Subcutaneous abdominal adipose tissue (tissue), 5 donors: Measurements from ENCODE around the gene FRMD8.
"Not testable (repeated sequence)": the region's sequence is repeated elsewhere in the genome, so short reads cannot be mapped to it uniquely, and the experiment has no call there.

Source experiments
- H3K27ac ChIP-seq: one replicate; pipeline ENCODE4 v1.7.0; 2013; ENCODE audit warnings: low read depth, mild to moderate bottlenecking, inconsistent platforms, low read length, moderate library complexity
- H3K27me3 ChIP-seq, 5 donors: one replicate each; pipeline ENCODE4 v1.7.0; 2013; ENCODE audit warnings: low read length in 5 of 5, inconsistent platforms in 1 of 5; ENCODE audit not compliant: control insufficient read depth in 5 of 5, insufficient read depth in 4 of 5
- H3K36me3 ChIP-seq, 5 donors: one replicate each; pipeline ENCODE4 v1.7.0; 2013; ENCODE audit warnings: low read length in 5 of 5; ENCODE audit not compliant: control insufficient read depth in 5 of 5, insufficient read depth in 5 of 5
- H3K4me1 ChIP-seq, 5 donors: one replicate each; pipeline ENCODE4 v1.7.0; 2013; ENCODE audit warnings: low read length in 5 of 5, mild to moderate bottlenecking in 3 of 5, moderate library complexity in 1 of 5; ENCODE audit not compliant: control insufficient read depth in 5 of 5, insufficient read depth in 5 of 5
- H3K4me3 ChIP-seq, 5 donors: one replicate each; pipeline ENCODE4 v1.7.0; 2013; ENCODE audit warnings: low read length in 5 of 5, low read depth in 1 of 5
- H3K9ac ChIP-seq, 5 donors: one replicate each; pipeline ENCODE4 v1.7.0; 2013; ENCODE audit warnings: low read length in 5 of 5, mild to moderate bottlenecking in 4 of 5, moderate library complexity in 3 of 5
- H3K9me3 ChIP-seq, 5 donors: one replicate each; pipeline ENCODE4 v1.7.0; 2013; ENCODE audit warnings: low read length in 5 of 5; ENCODE audit not compliant: control insufficient read depth in 5 of 5
- donor health status: healthy.
- donor health status: healthy.
- donor health status: healthy.
- donor health status: healthy.
- donor health status: healthy.

The FRMD8 gene

GRCh38 chr11:65411681-65412070 lies 25.2 kb downstream of the FRMD8 start:
- H3K36me3 ChIP-seq, result peaks cover 0 to 55% (median 44%) of the 10 kb centered on the region in 5 donors
- H3K4me3 ChIP-seq, result no peak overlapping the region
- no peaks in the 10 kb centered on the region for H3K27me3 ChIP-seq
- H3K9ac ChIP-seq, result no peak overlapping the region
- peaks cover 1 to 25% (median 17%) of the 10 kb centered on the region in 5 donors for H3K4me1 ChIP-seq
- H3K9me3 ChIP-seq, result no peaks in the 10 kb centered on the region
- H3K27ac ChIP-seq, result no peak overlapping the region

- Histone ChIP-seq H3K4me3 (no peak overlapping the region), H3K4me1 (peaks cover 7 to 33% (median 25%) of the 10 kb centered on the region in 5 donors), H3K9ac (peak overlapping the region in 1 of 5 donors; percentile 11), H3K36me3 (peaks cover 0 to 51% (median 44%) of the 10 kb centered on the region in 5 donors), H3K27ac (no peak overlapping the region), H3K27me3 (no peaks in the 10 kb centered on the region), H3K9me3 (no peaks in the 10 kb centered on the region)
Measured at GRCh38 chr11:65412271-65413076, 26.0 kb downstream of the FRMD8 start.

DNA sequence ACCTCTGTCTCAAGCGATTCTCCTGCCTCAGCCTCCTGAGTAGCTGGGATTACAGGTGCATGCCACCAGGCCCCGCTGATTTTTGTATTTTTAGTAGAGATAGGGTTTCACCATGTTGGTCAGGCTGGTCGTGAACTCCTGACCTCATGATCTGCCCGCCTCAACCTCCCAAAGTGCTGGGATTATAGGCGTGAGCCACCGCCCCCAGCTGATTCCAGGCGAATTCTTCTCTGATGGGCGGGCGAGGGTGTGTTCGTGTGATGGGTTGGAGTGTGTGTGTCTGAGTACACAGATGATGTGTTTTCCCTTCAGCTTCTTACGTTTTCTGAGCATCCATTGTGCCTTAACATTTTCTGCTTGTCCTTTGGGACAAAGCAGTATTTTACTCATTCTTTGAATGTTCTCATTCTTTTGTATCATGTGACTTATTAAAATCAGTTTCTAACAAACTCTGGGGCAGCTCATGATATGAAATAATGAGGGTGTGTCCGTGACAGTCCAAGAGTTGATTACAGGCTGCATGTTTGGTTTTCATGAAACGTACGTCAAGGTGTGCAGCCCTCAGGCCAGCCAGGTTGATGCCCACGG lies 26.7 kb downstream of the FRMD8 start:
- H3K9ac ChIP-seq, H3K27ac ChIP-seq, H3K4me3 ChIP-seq, H3K9me3 ChIP-seq, H3K27me3 ChIP-seq: not testable (repeated sequence)
- Histone ChIP-seq H3K4me1 (peaks cover 11 to 40% (median 32%) of the 10 kb centered on the region in 5 donors), H3K36me3 (peaks cover 0 to 49% (median 44%) of the 10 kb centered on the region in 5 donors)

DNA sequence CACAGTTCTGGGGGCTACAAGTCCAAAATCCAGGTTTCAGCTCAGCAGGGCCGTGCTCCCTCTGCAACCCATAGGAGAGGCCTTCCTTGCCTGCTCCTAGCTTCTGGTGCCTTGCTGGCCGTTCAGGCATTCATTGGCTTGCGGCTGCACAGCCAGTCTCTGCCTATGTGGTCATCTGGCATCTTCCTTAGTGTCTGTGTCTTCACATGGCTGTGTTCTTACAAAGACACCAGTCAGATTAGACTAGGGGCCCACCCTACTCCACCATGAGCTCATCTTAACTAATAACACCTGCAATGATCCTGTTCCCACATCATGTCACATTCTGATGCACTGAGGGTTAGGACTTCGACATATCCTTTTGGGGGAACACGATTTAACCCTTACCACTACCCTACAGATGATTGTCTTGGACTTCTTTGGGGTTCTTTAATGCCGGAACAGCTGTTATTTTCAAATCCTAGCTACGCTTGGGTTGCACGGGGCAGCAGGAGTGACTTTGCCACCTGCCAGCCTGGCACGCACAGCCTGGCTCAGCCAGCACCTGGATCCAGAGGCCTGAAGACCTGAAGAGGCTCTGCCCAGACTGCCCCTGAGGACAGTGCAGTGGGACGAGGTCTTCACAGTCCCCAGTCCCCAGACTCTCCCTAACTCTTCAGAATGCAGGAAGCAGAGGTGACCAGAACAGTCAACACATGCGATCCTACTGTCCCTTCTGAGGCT lies 28.5 kb downstream of the FRMD8 start:
- H3K4me1 ChIP-seq, result peaks cover 17 to 58% (median 47%) of the 10 kb centered on the region in 5 donors
- no peaks in the 10 kb centered on the region for H3K27me3 ChIP-seq
- H3K9me3 ChIP-seq, result no peaks in the 10 kb centered on the region
- peaks cover 0 to 32% (median 26%) of the 10 kb centered on the region in 5 donors for H3K36me3 ChIP-seq
- H3K4me3 ChIP-seq, result no peak overlapping the region
- no peak overlapping the region for H3K27ac ChIP-seq
- H3K9ac ChIP-seq, result no peak overlapping the region

DNA sequence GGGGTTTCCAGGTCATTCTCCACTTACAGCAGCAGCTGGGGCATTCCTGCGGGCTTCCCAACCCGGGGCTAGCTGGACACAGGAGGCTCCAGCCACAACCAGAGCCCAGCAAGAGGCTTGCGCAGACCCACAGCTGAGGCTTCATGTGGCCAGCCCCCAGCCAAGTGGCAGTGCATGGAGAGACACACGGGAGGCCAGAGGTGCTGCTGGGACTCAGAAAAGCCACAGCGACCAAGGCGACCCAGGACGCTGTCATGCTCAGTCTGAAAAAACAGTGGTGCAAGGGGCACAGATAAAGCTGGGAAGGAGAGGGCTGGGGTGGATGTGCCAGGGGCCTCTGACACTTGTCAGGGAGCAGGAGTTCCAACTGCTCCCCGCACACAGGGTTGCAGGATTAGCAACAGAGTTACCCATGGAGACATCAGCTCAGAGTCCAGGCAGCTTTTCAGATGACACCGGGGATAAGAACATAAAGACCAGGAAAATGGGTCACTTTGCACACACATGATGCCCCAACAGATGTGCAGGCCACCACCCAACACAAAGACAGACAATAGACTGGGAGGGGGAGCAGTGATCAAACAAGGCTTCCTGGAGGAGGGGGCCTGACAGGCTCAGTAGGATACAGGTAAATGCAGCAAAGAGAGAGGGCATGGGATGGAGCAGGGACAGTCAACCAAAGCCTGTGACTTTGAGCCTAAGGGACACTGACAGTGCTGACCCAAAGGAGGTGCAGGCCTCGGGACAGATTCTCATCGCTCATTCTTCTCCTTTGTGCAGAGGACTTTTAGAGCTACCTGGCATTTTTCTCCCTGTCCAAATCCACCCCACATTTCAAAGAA lies 29.3 kb downstream of the FRMD8 start:
- H3K4me1 ChIP-seq, result peaks cover 17 to 66% (median 55%) of the 10 kb centered on the region in 5 donors
- peak overlapping the region; percentile 42 to 71 (median 57) for H3K4me3 ChIP-seq
- H3K9me3 ChIP-seq, result no peaks in the 10 kb centered on the region
- H3K9ac ChIP-seq, result peak overlapping the region in 3 of 5 donors; percentile 6 to 100 (median 86)
- no peaks in the 10 kb centered on the region for H3K27me3 ChIP-seq
- H3K36me3 ChIP-seq, result peaks cover 0 to 29% (median 25%) of the 10 kb centered on the region in 5 donors
- peak overlapping the region; percentile 100 for H3K27ac ChIP-seq

- Histone ChIP-seq H3K36me3 (peaks cover 0 to 22% (median 18%) of the 10 kb centered on the region in 5 donors), H3K4me3 (peak overlapping the region; percentile 57 to 74 (median 60)), H3K9ac (peak overlapping the region; percentile 86 to 100 (median 100)), H3K4me1 (peaks cover 17 to 70% (median 58%) of the 10 kb centered on the region in 5 donors), H3K9me3 (no peaks in the 10 kb centered on the region), H3K27me3 (no peaks in the 10 kb centered on the region), H3K27ac (peak overlapping the region; percentile 100)
Measured at GRCh38 chr11:65416341-65416824, 29.9 kb downstream of the FRMD8 start.

DNA sequence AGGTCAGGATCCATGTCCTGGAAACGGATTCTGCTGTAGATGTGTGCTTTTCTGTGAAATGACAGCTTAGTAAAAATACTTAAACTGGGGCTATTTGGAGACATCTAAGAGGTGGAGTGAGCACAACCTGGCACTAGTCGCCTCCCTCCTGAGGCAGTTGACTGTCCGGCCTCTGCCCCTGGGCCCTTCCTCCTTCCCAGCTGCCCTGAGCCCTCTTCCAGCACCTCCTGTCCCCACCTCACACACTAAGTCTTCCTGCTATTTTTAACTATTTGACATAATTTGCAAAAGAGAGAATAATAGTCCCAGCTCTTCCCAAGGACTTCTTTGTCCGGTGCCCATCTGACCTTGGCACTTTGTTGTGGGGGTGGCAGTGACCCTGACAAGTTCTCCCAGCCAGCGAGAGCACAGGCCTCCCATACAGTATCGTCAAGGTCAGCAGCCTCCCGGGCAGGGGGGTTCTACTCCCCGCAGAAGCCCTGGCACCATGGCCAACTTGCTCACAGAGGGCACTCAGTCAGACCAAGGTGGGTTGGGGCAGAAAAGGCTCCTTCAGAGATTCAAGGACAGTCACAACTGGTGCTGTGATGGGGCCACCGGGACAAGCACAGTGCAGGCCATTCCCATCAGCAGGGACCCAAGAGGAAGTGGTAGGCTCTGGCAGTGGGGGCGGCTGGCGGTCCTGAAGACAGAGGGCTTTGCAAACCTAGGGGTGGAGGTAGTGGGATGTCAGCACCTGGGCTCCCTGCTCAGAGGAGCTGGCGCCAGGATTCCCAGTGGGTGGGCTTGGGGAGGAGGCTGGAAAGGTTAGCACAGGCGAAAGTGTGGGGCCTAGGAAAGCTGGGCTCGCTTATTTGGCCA lies 30.6 kb downstream of the FRMD8 start:
- H3K4me1 ChIP-seq, result peaks cover 17 to 75% (median 65%) of the 10 kb centered on the region in 5 donors
- H3K36me3 ChIP-seq, result peaks cover 0 to 15% (median 11%) of the 10 kb centered on the region in 5 donors
- H3K9ac ChIP-seq, result peak overlapping the region; percentile 86 to 100 (median 100)
- no peaks in the 10 kb centered on the region for H3K9me3 ChIP-seq
- H3K27me3 ChIP-seq, result no peaks in the 10 kb centered on the region
- peak overlapping the region; percentile 51 to 74 (median 60) for H3K4me3 ChIP-seq
- peak overlapping the region; percentile 100 for H3K27ac ChIP-seq

DNA sequence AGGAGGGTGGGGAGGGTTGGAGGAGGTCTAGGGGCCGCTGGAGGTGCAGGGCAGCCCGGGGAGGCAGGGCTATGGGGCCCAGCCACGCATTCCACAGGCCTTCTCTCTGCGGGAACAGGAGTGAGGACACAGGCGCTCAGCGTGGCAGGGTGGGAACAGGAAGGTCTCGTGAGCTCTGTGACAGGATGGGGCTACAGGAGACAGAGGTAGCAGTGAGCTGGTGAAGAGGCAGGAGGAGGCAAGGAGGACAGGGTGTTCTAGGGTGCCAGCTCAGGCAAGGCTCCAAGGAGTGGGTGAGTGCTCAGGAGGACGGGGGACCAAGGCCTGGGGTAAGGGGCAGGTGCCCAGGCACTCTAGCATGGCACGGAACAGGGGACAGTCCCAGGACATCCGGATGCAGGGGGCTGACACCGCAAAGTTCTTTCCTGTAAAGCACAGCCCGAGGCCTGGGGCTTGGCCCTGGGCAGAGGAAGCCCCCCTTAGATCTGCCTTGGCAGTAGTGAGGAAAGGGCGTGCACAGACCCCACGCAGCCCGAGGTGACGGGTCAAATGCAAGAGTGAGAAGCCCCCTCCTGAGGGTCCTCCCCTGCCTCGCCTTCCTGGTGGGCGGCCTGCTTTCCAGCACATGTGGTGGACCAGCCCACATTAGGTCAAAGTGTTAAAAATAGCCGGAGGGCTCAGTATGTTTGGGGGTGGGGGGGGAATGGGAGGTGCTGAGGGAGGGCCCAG lies 31.4 kb downstream of the FRMD8 start:
- Histone ChIP-seq H3K9me3 (no peaks in the 10 kb centered on the region), H3K36me3 (peaks cover 0 to 9% (median 7%) of the 10 kb centered on the region in 5 donors), H3K9ac (peak overlapping the region; percentile 86 to 100 (median 100)), H3K4me1 (peaks cover 17 to 68% (median 65%) of the 10 kb centered on the region in 5 donors), H3K27ac (peak overlapping the region; percentile 100), H3K27me3 (no peaks in the 10 kb centered on the region), H3K4me3 (peak overlapping the region; percentile 57 to 74 (median 61))
